NCI-H1694 treated with DMSO at 0.1 percent for 48 hours (cell line): Measurements from ENCODE around the gene INCENP.

ENCODE experiments used
- DNase-seq: peaks from one replicate; lab custom pipeline; 2025; lab: John Stamatoyannopoulos, UW

Gene INCENP

GRCh38 chr11:62124186-62125113 is 639 bp downstream of the INCENP start:
- no peak for DNase-seq

GRCh38 chr11:62125316-62125715 is 1.5 kb downstream of the INCENP start:
- no peak for DNase-seq

- no peak for DNase-seq
These were observed 2.1 kb downstream of the INCENP start for GRCh38 chr11:62125881-62126280.

GRCh38 chr11:62127426-62127825 is 3.6 kb downstream of the INCENP start:
- DNase-seq, result no peak

- DNase-seq, result no peak
These were observed 4.3 kb downstream of the INCENP start for GRCh38 chr11:62127941-62128770.

- DNase-seq, result no peak
These were observed 5.0 kb downstream of the INCENP start for GRCh38 chr11:62128835-62129234.

GRCh38 chr11:62129590-62130282 is 5.9 kb downstream of the INCENP start:
- DNase-seq, result no peak

- DNase-seq, result no peak
These were observed 6.7 kb downstream of the INCENP start for GRCh38 chr11:62130283-62131169.

- no peak for DNase-seq
These were observed 7.3 kb downstream of the INCENP start for GRCh38 chr11:62131170-62131464.

- DNase-seq, result no peak
These were observed 8.4 kb downstream of the INCENP start for GRCh38 chr11:62132191-62132590.

GRCh38 chr11:62132689-62133293 is 9.0 kb downstream of the INCENP start:
- no peak for DNase-seq

- DNase-seq, result no peak
These were observed 9.7 kb downstream of the INCENP start for GRCh38 chr11:62133328-62134065.

GRCh38 chr11:62137276-62137861 is 13.6 kb downstream of the INCENP start:
- no peak for DNase-seq

- no peak for DNase-seq
These were observed 14.2 kb downstream of the INCENP start for GRCh38 chr11:62137881-62138629.

GRCh38 chr11:62138630-62139425 is 15.0 kb downstream of the INCENP start:
- no peak for DNase-seq

- no peak for DNase-seq
These were observed 15.9 kb downstream of the INCENP start for GRCh38 chr11:62139526-62140303.

- DNase-seq, result no peak
These were observed 16.7 kb downstream of the INCENP start for GRCh38 chr11:62140304-62141110.
